ENCODE results near the gene RBP3. TPM values are rescaled to one million over a fixed set of nuclear protein-coding genes. Genes with fewer than 3 reads are reported as not detected.

Gene RBP3
- total RNA-seq, 2 donors from 2014 or later: not detected

DNA sequence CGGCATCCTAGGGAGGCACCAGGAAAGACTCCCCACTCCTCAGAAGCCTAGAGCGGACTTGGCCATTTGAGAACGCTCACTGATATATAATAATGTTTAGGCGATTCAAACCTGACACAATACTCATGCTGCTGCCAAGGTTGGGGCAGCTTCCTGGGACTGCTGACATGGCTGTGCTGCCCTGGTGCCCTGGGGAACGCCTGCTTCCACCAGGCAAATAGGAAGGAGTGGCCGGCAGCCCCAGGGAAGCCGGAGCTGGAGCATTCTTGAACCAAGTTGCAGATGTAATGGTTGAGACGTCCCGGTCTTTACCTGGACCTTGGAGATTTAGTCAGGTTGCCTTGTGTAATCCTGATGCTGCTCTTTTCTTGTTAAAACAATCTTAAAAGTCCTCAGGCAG lies 39.4 kb upstream of the RBP3 start:
- ATAC-seq (ENCODE audit: insufficient number of reproducible peaks, low FRiP score, low read depth) (no peak), DNase-seq (ENCODE audit: low spot score) (no peak)

GRCh38 chr10:47309408-47310089 lies 38.6 kb upstream of the RBP3 start:
- ATAC-seq (ENCODE audit: insufficient number of reproducible peaks, low FRiP score, low read depth) (no peak), DNase-seq (ENCODE audit: low spot score) (no peak)
- TF ChIP-seq, protein P1, sequence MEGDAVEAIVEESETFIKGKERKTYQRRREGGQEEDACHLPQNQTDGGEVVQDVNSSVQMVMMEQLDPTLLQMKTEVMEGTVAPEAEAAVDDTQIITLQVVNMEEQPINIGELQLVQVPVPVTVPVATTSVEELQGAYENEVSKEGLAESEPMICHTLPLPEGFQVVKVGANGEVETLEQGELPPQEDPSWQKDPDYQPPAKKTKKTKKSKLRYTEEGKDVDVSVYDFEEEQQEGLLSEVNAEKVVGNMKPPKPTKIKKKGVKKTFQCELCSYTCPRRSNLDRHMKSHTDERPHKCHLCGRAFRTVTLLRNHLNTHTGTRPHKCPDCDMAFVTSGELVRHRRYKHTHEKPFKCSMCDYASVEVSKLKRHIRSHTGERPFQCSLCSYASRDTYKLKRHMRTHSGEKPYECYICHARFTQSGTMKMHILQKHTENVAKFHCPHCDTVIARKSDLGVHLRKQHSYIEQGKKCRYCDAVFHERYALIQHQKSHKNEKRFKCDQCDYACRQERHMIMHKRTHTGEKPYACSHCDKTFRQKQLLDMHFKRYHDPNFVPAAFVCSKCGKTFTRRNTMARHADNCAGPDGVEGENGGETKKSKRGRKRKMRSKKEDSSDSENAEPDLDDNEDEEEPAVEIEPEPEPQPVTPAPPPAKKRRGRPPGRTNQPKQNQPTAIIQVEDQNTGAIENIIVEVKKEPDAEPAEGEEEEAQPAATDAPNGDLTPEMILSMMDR (IDR thresholded peaks at IDR 0.05): peak; percentile 25

More for the DNA sequence above, 39.4 kb upstream of the RBP3 start:
- Histone ChIP-seq H3K4me1 (ENCODE audit: control insufficient read depth in 1 of 2, low read depth in 2 of 2) (peaks cover 0 to 13% of the 10 kb centered on the region in 2 donors), H3K27ac (no peak overlapping the region), H3K9me3 (no peaks in the 10 kb centered on the region), H3K4me3 (no peak overlapping the region), H3K27me3 (replicated peaks; ENCODE audit: insufficient read depth) (no peaks in the 10 kb centered on the region), H3K36me3 (no peaks in the 10 kb centered on the region)
- TF ChIP-seq, protein P1 (IDR thresholded peaks at IDR 0.05): no peak

DNA sequence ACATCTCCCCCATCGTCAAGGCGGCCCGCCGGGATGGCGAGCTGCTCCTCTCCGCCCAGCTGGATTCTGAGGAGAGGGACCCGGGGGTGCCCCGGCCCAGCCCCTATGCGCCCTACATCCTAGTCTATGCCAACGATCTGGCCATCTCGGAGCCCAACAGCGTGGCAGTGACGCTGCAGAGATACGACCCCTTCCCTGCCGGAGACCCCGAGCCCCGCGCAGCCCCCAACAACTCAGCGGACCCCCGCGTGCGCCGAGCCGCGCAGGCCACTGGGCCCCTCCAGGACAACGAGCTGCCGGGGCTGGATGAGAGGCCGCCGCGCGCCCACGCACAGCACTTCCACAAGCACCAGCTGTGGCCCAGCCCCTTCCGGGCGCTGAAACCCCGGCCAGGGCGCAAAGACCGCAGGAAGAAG lies 38.1 kb upstream of the RBP3 start:
- DNase-seq (ENCODE audit: low spot score): no peak
- TF ChIP-seq, protein P1 (IDR thresholded peaks at IDR 0.05): no peak
- peaks cover 0 to 13% of the 10 kb centered on the region in 2 donors for H3K4me1 ChIP-seq (ENCODE audit: control insufficient read depth in 1 of 2, low read depth in 2 of 2)
- H3K36me3 ChIP-seq: no peaks in the 10 kb centered on the region
- no peaks in the 10 kb centered on the region for H3K27me3 ChIP-seq (replicated peaks; ENCODE audit: insufficient read depth)
- ATAC-seq (ENCODE audit: insufficient number of reproducible peaks, low FRiP score, low read depth): no peak
- no peaks in the 10 kb centered on the region for H3K9me3 ChIP-seq
- no peak overlapping the region for H3K4me3 ChIP-seq
- H3K27ac ChIP-seq: no peak overlapping the region

More at GRCh38 chr10:47309408-47310089, 38.6 kb upstream of the RBP3 start:
- Histone ChIP-seq H3K36me3 (no peaks in the 10 kb centered on the region), H3K27me3 (replicated peaks; ENCODE audit: insufficient read depth) (no peaks in the 10 kb centered on the region), H3K9me3 (no peaks in the 10 kb centered on the region), H3K4me1 (ENCODE audit: control insufficient read depth in 1 of 2, low read depth in 2 of 2) (peaks cover 0 to 13% of the 10 kb centered on the region in 2 donors), H3K4me3 (no peak overlapping the region), H3K27ac (no peak overlapping the region)

GRCh38 chr10:47311193-47311931 lies 36.8 kb upstream of the RBP3 start:
- Histone ChIP-seq H3K9me3 (no peaks in the 10 kb centered on the region), H3K27me3 (replicated peaks; ENCODE audit: insufficient read depth) (no peaks in the 10 kb centered on the region), H3K4me1 (ENCODE audit: control insufficient read depth in 1 of 2, low read depth in 2 of 2) (peaks cover 0 to 13% of the 10 kb centered on the region in 2 donors), H3K36me3 (no peaks in the 10 kb centered on the region), H3K4me3 (no peak overlapping the region), H3K27ac (no peak overlapping the region)
- DNase-seq (ENCODE audit: low spot score) (no peak), ATAC-seq (ENCODE audit: insufficient number of reproducible peaks, low FRiP score, low read depth) (no peak)
- TF ChIP-seq, protein P1 (IDR thresholded peaks at IDR 0.05): no peak

- TF ChIP-seq, protein P1 (IDR thresholded peaks at IDR 0.05): peak; percentile 92
- H3K27me3 ChIP-seq (replicated peaks; ENCODE audit: insufficient read depth): no peaks in the 10 kb centered on the region
- ATAC-seq (ENCODE audit: insufficient number of reproducible peaks, low FRiP score, low read depth): peak; percentile 72
- peak; percentile 60 for DNase-seq (ENCODE audit: low spot score)
- peaks cover 0 to 13% of the 10 kb centered on the region in 2 donors for H3K4me1 ChIP-seq (ENCODE audit: control insufficient read depth in 1 of 2, low read depth in 2 of 2)
- H3K27ac ChIP-seq: no peak overlapping the region
- no peaks in the 10 kb centered on the region for H3K9me3 ChIP-seq
- no peak overlapping the region for H3K4me3 ChIP-seq
- no peaks in the 10 kb centered on the region for H3K36me3 ChIP-seq
Observed at GRCh38 chr10:47311932-47312662, 36.1 kb upstream of the RBP3 start.

Data from thoracic aorta (tissue), 2 donors.